ENCODE data around the gene RBM45.

RBM45 gene

GRCh38 chr2:178163395-178163794 is 51.2 kb downstream of the RBM45 start:
- no peak for DNase-seq

GRCh38 chr2:178163911-178164310 is 51.7 kb downstream of the RBM45 start:
- no peak for DNase-seq

GRCh38 chr2:178173657-178174056 is 61.4 kb downstream of the RBM45 start:
- DNase-seq, result no peak

GRCh38 chr2:178177066-178177679 is 64.9 kb downstream of the RBM45 start:
- DNase-seq, result no peak
